Loucy (cell line): ENCODE data around the gene MITF.

Experiments used
- EZH2phosphoT487 ChIP-seq: fragments of 200-600 bp; IDR thresholded peaks from 2 replicates; pipeline ENCODE4 v1.6.1; 2018; ENCODE audit warnings: antibody characterized with exemption, mild to moderate bottlenecking, moderate library complexity, borderline replicate concordance
- TF ChIP-seq, protein P1 (sequence below): fragments of 200-600 bp; sonication (generic); conservative IDR thresholded peaks from 2 replicates; pipeline ENCODE4 v1.5.1; 2014; ENCODE audit warnings: mild to moderate bottlenecking, antibody characterized with exemption, low read length

DNA sequence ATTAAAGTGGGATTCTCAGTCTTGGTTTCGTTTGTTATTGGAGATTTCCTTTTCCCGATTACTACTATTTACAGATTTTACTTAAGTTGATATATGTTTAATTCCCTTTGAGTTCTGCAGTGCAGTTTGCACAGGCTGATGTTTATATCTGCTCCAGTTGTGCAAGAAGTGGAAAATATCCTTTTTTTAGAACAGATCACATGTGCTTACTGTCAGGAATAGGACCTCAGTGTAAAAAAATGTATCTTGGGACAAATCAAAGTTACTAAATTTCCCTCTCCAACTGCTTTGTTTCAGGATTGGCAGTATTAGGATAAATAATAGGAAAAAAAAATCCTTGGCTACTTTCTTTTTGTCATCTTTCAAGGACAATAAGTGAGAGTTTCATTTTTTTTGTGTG lies 6.9 kb downstream of the MITF start:
- TF ChIP-seq, protein P1, sequence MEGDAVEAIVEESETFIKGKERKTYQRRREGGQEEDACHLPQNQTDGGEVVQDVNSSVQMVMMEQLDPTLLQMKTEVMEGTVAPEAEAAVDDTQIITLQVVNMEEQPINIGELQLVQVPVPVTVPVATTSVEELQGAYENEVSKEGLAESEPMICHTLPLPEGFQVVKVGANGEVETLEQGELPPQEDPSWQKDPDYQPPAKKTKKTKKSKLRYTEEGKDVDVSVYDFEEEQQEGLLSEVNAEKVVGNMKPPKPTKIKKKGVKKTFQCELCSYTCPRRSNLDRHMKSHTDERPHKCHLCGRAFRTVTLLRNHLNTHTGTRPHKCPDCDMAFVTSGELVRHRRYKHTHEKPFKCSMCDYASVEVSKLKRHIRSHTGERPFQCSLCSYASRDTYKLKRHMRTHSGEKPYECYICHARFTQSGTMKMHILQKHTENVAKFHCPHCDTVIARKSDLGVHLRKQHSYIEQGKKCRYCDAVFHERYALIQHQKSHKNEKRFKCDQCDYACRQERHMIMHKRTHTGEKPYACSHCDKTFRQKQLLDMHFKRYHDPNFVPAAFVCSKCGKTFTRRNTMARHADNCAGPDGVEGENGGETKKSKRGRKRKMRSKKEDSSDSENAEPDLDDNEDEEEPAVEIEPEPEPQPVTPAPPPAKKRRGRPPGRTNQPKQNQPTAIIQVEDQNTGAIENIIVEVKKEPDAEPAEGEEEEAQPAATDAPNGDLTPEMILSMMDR: no peak
- TF ChIP-seq EZH2phosphoT487: no peak
